HG02798 (cell line): ENCODE results near the gene POU2AF2.
A peak's percentile ranks its signal among the peaks of the same experiment; 100 is the strongest.
"Not testable (repeated sequence)": the region's sequence is repeated elsewhere in the genome, so short reads cannot be mapped to it uniquely, and the experiment has no call there.

ENCODE experiments used
- ATAC-seq: cut with Tn5 transposase; IDR thresholded peaks from one replicate; pipeline ENCODE4 v1.9.1; 2021; ENCODE audit warnings: mild to moderate bottlenecking; ENCODE audit not compliant: unreplicated experiment, poor library complexity

POU2AF2 gene, protein sequence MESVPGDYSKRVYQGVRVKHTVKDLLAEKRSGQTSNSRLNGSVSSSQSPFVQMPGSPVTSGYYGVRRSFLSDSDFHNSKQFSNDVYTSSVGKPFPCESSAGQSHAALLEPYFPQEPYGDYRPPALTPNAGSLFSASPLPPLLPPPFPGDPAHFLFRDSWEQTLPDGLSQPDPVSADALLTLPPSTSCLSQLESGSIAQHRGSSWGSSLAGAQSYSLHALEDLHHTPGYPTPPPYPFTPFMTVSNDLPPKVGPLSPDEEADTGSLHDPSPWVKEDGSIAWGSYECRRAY

DNA sequence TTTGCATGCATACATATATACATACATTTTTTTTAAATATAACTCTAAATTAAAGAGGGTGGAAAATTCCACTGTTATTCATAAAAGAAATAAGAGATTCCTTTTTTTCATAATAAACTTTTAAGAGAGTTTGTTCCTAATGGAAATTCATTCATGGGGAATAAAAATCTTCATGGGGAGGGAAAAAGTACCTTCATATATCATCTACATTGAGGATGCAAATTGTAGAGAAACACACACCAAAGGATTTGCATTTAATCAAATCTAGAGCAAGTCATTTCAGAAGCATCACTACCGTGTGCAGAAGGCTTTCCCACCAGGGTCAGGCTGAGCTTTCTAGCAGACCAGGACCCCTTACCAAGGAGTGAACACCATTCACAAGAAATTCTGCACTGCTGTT lies at the start of gene POU2AF2:
TSS of gene POU2AF2 (plus strand) at position 301 of the 400 bp plus-strand sequence. CDS start 129 bp downstream, outside the sequence.
- ATAC-seq, result no peak

DNA sequence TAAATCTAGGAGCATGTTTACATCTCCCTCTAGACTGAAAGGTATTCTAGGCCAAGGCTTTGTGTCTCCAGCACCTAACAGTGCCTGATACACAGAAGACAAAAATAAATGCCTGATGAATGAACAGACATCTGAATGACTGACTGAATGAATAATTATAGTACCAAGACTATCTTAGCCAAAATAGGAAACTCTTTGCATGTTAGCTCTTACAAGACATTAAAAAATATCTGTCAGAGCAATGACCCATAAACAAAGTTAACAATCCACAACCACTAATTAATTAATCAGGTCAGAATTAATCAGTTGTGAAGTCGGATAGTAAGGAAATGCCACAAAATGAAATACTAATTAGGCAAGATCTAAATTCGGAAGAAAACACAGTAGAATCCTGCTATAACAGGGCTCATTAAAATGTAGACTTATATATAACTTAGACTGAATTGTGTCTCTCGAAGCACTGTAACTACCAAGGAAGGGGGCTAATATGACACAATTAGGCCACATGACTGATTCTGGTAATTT lies 45.5 kb upstream of the POU2AF2 start:
- ATAC-seq, result no peak

DNA sequence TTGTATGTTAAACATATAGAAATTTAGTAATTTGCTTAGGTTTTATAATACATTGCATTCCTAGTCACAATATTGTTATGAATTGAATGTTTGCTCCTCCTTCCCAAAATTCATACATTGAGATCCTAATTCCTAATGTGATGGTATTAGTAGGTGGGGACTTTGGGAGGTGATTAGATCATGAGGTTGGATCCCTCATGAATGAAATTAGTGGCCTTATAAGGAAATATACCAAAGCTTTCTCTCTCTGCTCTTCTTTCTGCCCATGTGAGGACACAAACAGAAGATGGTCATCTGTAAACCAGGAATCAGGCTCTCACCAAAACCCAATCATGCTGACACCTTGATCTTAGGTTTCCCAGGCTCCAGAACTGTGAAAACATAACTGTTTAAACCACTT lies 41.3 kb upstream of the POU2AF2 start:
- no peak for ATAC-seq

DNA sequence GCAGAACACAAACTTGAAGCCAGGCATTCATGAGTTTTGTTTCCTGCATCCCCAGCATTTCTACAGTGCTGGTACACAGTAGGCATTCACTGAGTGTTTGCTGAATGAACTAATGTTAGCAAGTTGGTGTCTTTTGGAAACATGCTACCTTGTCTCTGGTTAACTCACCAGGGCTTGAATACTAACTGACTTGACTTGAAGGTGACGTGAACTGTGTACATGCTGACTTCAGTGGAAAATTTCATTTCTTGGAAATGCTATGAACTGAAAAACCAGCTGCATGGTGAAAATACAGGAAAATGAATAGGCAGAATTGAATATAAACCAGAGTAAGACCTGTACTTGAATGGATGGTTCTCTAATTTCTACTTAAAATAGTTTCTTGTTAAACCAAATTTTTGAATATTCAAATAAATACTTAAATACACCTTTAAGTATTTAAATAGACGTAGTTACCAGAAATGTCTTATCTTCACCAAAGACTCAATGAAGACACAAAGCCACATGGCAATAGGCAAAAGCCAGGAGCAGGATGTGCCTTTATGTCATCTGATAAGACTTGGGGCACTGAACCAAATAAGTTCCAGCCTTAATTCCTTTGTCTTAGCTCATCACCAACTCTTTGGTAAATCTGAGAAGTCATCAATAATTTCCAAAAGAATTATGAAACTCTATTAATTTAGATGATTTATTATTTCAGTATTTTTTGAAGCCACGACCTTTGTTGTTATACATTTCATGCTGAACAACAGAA lies 39.7 kb upstream of the POU2AF2 start:
- no peak for ATAC-seq

DNA sequence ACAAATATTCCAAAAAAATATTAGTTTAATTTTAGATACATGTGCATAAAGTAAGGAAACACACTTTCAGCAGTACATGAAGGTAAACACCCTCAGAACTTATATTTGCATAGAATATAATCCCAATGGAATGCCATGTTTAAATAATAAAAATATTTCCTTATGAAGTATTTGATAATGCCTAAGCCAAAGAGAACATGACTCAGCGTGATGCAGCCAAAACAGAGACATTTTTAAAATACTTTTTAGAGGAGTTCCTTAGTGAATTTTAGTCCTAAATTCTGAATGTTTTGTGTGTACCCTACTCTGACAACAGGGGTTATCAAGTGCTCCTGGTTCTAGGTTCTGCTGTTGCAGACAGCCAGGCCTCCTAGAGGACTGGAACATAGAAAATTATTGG lies 39.1 kb upstream of the POU2AF2 start:
- no peak for ATAC-seq

DNA sequence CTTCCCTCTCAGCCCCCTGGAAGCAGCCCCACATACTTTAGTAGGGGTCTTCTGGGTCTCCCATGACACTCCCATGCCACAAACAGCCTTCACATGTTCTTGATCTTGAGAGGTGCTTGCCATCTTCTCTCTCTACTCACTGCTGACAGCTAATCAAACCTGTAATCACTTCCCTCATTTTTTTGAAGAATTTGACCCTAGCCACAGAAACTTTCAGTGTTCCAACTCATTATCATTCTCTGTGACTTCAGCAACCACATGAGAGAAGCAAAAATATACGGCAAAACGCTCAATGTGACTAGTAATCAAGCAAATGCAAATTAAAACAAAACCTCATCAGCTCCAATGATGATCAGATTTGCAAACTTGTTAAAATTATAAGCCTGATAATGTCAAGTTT lies 38.3 kb upstream of the POU2AF2 start:
- no peak for ATAC-seq

DNA sequence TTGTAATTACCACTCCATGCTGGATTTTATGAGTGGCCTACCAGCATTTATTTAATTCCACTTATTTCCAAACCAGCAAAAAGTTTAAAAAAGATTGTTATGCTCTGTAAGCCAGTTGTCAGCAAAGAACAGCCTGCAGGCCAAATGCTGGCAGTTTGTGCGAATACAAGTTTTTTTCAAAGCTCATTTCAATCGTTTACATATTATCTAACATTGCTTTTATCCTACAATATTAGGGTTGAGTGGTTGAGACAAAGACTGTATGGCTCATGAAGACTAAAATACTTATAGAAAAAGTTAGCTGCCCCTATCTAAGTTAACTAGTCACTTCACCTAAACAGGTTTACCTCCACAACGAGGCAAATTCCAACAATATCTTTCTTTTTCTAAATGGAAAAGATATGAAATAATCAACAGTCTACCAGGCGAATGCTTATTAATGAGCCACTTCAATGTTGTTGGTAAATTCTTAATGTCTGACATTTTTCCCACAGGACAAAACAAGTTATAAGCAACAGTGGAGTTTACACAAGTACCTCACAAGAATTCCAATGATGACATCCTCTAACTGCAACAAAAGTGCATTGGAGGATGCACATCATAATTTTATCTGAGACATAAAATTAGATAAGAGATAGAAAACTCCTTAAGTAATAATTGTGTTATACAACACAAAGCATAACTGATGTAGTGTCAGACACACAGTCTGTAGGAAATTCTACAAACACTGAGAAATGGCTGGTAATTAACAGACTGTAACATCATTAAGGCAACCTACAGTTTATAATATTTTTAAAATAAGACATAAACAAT lies 35.8 kb upstream of the POU2AF2 start:
- ATAC-seq, result no peak

DNA sequence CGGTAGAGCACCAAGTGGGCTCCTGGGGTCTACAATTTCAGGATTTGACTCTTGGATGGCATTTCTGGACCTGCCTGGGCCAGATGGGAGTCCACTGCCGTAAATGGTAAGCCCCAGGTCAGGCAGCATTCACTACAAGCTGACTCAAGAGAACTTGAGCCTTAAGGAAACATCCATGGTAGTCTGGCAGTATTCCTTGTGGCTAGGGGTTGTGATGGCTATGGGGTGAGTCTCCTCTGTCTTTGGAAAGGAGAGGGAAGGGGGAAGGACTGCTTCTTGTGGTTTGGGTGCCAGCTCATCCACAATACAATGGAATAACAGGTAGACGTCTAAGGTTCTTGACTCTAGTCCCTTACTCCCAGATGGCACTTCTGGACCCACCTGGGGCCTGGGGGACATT lies 32.3 kb upstream of the POU2AF2 start:
- no peak for ATAC-seq

DNA sequence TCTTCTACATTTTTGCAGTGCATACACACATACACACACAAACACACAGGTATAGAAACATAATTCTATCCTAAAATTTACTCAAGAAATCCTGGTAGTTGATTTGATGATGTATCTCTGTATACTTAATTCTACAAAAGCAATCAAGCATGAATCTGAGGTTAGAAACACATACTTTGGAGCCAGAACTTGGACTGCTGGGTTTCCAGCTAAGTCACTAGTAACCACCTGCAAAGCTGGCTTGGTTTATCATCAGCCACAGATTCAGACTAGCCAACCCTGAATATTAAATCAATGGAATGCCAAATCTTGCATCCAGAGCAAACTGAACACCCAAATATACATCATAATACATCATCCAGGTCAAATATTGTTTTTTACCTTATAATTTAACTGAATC lies 24.8 kb upstream of the POU2AF2 start:
- ATAC-seq, result no peak

DNA sequence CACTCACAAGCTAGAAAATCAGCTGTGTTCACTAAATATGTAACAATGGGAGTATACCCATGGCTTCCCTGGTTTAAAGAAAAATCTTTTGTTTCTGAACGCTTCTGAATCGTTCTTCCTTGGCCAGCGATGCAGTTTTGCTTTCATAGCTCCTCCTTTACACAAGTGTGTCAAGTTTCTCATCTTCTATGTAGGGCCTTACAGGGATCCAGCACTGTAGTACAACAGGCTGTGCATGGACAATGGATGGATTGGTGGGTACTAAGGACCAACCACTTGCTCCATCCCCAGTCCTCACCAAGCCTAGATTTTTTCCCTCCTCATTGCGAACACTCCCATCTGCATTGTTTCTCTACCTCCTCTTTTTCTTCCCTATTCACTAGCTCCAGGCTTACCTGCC lies 24.3 kb upstream of the POU2AF2 start:
- no peak for ATAC-seq

DNA sequence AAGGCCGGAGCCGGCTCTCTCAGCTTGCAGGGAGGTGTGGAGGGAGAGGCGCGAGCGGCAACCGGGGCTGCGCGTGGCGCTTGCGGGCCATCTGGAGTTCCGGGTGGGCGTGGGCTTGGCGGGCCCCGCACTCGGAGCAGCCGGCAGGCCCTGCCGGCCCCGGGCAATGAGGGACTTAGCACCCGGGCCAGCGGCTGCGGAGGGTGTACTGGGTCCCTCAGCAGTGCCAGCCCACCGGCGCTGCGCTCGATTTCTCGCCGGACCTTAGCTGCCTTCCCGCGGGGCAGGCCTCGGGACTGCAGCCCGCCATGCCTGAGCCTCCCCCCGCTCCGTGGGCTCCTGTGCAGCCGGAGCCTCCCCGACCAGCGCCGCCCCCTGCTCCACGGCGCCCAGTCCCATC lies 23.6 kb upstream of the POU2AF2 start:
- ATAC-seq, result not testable (repeated sequence)

DNA sequence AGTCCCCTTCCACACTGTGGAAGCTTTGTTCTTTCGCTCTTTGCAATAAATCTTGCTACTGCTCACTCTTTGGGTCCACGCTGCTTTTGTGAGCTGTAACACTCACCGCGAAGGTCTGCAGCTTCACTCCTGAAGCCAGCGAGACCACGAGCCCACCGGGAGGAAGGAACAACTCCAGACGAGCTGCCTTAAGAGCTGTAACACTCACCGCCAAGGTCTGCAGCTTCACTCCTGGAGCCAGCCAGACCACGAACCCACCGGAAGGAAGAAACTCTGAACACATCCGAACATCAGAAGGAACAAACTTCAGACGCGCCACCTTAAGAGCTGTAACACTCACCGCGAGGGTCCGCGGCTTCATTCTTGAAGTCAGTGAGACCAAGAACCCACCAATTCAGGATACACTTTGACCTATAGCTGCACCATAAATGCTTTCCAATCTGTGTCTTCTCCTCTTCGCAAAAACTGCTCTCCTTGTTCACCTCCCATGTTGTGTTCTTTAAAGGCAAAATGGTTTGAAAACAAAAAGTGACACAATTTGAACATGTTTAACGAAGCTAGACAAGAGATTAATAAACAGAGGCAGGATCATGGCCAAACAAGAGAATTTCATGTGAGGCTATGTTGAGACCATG lies 22.6 kb upstream of the POU2AF2 start:
- ATAC-seq, result not testable (repeated sequence)

DNA sequence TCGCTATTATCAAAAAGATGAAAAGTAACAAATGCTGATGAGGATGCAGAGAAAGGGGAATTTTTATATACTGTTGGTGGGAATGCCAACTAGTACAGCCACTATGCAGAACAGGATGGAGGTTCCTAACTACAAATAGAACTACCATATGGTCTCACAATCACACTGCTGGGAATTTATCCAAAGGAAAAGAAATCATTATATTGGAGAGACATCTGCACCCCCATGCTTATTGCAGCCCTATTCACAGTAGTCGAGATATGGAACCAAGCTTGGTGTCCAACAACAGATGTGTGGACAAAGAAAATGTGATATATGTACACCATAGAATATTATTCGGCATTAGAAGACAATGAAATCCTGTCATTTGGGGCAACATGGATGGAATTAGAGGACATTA lies 19.6 kb upstream of the POU2AF2 start:
- no peak for ATAC-seq

DNA sequence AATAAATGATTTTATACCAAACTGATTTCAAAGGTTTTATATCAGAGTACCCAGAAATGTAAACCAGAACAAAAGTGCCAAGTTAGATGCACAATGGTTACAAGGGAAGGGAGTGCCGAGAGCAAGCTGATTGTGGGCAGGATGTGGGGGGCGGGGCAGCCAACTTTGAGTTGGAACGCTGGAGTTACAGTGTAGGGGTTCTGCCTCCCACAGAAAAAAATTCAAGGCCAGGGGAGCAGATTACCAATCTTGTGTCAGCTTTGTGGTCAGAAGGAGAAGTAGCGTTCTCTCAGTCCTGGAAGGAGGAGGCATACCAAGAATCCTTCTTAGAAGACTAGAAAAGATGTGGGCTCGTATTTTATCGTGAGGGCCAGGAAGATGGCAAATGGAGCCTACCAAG lies 15.9 kb upstream of the POU2AF2 start:
- no peak for ATAC-seq

DNA sequence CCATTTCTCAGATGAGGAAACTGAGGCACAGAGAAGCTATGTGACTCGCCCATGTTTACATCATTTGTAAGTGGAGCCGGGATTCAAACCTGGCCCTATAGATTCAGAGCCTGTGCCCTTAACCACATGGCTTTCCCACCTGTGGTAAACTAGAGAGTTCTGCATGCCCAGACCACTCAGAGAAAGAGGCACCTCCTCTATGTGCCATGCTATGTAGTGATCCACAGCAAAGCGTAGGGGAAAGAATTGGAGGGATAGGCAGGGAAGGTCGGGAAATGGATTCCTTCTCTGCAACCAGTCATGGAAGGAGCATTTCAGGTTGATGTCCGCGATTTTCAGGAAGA lies 15.4 kb upstream of the POU2AF2 start:
- peak; percentile 17 for ATAC-seq

DNA sequence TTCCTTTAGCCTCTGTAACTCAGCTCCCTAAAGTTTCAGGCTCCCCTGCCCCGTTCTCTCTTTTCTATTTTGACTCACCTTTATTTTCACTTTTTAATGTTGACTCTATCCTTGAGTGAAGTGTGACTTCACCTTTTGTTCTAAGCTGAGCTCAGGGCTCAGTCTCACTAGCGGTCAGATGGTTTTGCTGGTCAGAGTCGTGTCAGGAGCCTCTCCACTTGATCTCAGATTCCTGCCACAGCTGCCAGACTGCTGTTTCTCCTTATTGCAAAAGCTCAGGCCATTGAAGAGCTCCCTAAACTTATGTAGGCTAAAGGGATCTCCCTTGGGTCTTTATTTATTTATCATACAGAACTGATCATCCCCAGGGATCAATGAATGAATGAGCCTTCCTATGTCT lies 13.7 kb upstream of the POU2AF2 start:
- no peak for ATAC-seq

DNA sequence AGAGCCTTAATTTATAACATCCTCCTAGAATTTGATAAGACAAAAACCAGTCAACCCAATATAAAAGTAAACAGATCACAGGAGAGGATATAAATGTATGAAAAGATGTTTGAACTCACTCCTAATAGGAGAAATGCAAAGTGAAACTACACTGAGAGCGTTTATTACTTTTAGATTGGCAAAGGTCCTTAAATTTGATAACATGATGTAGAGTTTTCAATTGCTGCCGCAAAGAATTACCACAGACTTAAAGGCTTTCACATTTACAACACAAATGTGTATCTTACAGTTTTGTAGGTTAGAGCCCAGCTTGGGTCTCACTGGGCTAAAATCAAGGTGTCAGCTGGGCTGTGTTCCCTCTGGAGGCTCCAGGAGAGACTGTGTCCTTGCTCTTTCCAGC lies 9.1 kb upstream of the POU2AF2 start:
- ATAC-seq, result no peak

DNA sequence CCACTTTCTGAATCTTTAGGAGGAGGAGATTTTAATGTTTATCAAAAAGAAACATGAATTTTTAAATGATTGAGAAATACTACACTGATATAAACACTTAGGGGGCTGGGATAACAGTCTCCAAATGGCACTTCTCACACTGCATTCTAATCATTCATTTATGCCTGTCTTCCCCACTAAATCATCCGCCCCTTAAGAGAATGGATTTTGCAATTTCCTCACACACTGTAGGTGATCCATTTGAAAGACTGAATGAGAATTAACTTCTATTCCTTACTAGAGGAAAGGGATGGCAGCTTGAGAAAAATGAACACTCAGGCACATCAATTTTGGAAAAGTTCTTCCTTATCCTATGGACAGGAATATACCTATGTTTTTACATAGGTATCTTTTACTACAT lies 7.6 kb upstream of the POU2AF2 start:
- ATAC-seq, result no peak

DNA sequence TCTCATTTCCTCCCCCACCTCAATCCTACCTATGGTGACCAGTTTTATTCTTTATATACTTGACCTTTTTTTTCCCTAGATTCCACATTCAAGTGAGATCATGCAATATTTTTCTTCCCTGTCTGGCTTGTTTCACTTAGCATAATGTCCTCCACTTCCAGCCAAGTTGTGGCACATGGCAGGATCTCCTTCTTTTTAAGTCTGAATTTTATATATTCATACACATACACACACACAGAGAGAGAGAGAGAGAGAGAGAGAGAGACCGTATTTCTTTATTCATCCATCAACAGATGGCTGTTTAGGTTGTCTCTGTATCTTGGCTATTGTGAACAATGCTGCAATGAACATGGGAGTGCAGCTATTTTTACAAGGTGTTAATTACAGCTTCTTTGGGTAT lies 1.4 kb downstream of the POU2AF2 start:
- no peak for ATAC-seq

DNA sequence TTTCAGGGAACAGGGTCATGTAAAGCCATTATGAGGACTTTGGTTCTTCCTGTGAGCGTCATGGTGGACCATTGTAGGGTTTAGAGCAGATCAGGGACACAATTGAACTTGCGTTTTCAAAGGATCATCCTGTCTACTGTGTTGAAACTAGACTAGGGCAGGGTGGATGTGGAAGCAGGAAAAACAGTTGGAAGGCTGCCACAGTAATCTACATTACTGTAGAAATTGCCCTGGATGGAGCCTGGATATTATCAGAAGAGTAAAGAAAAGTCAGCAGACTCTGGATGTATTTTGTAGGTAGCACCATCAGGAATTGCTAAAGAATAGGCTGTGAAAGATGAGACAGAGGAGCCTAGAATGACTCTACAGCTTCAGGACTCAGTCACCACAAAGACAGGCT lies 5.4 kb downstream of the POU2AF2 start:
- no peak for ATAC-seq

DNA sequence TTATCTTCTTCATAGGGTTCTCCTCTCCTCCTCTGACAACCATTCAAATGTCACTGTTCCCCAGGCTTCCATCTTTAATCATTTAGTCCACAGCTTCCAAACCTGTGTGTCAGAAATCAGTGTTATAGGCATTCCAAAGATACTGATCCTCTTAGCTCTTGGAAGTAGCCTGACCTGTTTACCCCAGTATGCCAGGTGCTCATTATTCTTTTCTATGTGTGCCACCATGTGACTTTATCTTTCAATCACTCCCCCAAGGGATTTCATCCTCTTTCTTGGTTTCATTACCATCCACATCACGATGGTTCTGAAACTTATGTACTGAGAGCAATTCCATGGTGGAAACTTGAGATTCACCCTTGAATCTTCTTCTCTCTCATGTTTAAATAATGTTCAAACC lies 7.6 kb downstream of the POU2AF2 start:
- no peak for ATAC-seq
